Nephron progenitor cell (in vitro differentiated cells): ENCODE results near the gene ESCO1.
"Not testable (repeated sequence)": the region's sequence is repeated elsewhere in the genome, so short reads cannot be mapped to it uniquely, and the experiment has no call there.

Experiments used
- DNase-seq: peaks from one replicate; pipeline ENCODE4 v3.0.0; 2021
- H3K27ac Mint-ChIP-seq: 2 replicates; pipeline ENCODE4 v1.8.0; 2021; ENCODE audit warnings: mild to moderate bottlenecking, moderate library complexity, mixed read lengths
- H3K27me3 Mint-ChIP-seq: 2 replicates; pipeline ENCODE4 v1.8.0; 2021; ENCODE audit warnings: mild to moderate bottlenecking, low read depth, mixed read lengths; ENCODE audit not compliant: poor library complexity
- H3K36me3 Mint-ChIP-seq: 2 replicates; pipeline ENCODE4 v1.8.0; 2021; ENCODE audit warnings: low read depth, mixed read lengths
- H3K4me1 Mint-ChIP-seq: 2 replicates; pipeline ENCODE4 v1.8.0; 2021; ENCODE audit warnings: mixed read lengths
- H3K4me3 Mint-ChIP-seq: 2 replicates; pipeline ENCODE4 v1.8.0; 2021; ENCODE audit warnings: mild to moderate bottlenecking, moderate library complexity, mixed read lengths
- H3K9me3 Mint-ChIP-seq: 2 replicates; pipeline ENCODE4 v1.8.0; 2021; ENCODE audit warnings: mild to moderate bottlenecking, moderate library complexity, mixed read lengths
- TF ChIP-seq, protein P1 (sequence below): fragments of 200-600 bp; sonication (generic); IDR thresholded peaks from 2 replicates; pipeline ENCODE4 v1.5.0; 2021; ENCODE audit warnings: antibody characterized with exemption

Gene ESCO1

GRCh38 chr18:21632393-21632792 lies 31.9 kb upstream of the ESCO1 start:
- Mint-ChIP-seq H3K27me3 (no peaks in the 10 kb centered on the region), H3K36me3 (peaks cover 86% of the 10 kb centered on the region), H3K4me3 (no peak overlapping the region), H3K9me3 (no peaks in the 10 kb centered on the region), H3K27ac (no peak overlapping the region), H3K4me1 (no peaks in the 10 kb centered on the region)
- TF ChIP-seq, protein P1, sequence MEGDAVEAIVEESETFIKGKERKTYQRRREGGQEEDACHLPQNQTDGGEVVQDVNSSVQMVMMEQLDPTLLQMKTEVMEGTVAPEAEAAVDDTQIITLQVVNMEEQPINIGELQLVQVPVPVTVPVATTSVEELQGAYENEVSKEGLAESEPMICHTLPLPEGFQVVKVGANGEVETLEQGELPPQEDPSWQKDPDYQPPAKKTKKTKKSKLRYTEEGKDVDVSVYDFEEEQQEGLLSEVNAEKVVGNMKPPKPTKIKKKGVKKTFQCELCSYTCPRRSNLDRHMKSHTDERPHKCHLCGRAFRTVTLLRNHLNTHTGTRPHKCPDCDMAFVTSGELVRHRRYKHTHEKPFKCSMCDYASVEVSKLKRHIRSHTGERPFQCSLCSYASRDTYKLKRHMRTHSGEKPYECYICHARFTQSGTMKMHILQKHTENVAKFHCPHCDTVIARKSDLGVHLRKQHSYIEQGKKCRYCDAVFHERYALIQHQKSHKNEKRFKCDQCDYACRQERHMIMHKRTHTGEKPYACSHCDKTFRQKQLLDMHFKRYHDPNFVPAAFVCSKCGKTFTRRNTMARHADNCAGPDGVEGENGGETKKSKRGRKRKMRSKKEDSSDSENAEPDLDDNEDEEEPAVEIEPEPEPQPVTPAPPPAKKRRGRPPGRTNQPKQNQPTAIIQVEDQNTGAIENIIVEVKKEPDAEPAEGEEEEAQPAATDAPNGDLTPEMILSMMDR, result no peak
- no peak for DNase-seq

DNA sequence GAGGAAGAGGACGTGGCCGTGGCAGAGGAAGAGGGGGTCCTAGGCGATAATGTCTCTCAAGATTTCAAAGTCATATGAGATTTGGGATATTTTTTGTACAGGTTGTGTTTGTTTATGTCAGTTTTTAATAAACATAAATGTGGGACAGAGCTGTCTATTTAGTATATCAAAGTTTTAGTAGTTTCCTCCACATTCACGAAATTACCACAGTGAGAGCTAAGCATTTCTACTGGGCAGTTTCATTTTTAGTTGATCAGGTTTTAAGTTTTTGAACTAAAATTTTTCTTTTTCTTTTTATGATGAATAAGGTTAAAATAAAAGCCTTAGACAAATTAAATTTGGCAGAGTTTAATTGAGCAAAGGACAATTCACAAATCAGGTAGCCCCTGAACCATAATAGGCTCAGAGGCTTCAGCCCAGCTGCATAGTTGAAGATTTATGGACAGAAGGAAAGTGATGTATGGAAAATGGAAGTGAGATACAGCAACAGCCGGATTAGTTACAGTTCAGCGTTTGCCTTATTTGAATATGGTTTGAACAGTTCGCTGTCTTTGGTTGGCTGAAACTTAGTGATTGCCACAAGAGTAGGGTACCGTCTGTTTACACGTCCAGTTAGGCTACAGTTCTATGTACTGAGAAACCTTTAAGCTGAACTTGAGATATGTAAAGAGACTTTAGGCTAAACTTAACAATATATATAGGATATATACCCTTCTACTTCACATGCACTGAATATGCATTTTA lies 28.8 kb upstream of the ESCO1 start:
- peak overlapping the region; percentile 86 for H3K27ac Mint-ChIP-seq
- H3K27me3 Mint-ChIP-seq, result no peaks in the 10 kb centered on the region
- no peaks in the 10 kb centered on the region for H3K9me3 Mint-ChIP-seq
- TF ChIP-seq, protein P1, result no peak
- H3K4me3 Mint-ChIP-seq, result no peak overlapping the region
- H3K36me3 Mint-ChIP-seq, result peaks cover 87% of the 10 kb centered on the region
- no peak for DNase-seq
- H3K4me1 Mint-ChIP-seq, result no peaks in the 10 kb centered on the region

GRCh38 chr18:21621640-21622039 lies 21.1 kb upstream of the ESCO1 start:
- H3K4me3 Mint-ChIP-seq, H3K4me1 Mint-ChIP-seq, DNase-seq, H3K27ac Mint-ChIP-seq, H3K27me3 Mint-ChIP-seq: not testable (repeated sequence)
- Mint-ChIP-seq H3K36me3 (peaks cover 90% of the 10 kb centered on the region), H3K9me3 (peaks cover 29% of the 10 kb centered on the region)

- peaks cover 46% of the 10 kb centered on the region for H3K36me3 Mint-ChIP-seq
- TF ChIP-seq, protein P1, result peak; percentile 91
- H3K4me1 Mint-ChIP-seq, result peaks cover 22% of the 10 kb centered on the region
- no peaks in the 10 kb centered on the region for H3K27me3 Mint-ChIP-seq
- peak within 1 kb of the TSS; percentile 99 for H3K27ac Mint-ChIP-seq
- H3K9me3 Mint-ChIP-seq, result peaks cover 38% of the 10 kb centered on the region
- H3K4me3 Mint-ChIP-seq, result peak within 1 kb of the TSS; percentile 99
- DNase-seq, result peak; percentile 89
Observed at GRCh38 chr18:21612125-21613039, 11.9 kb upstream of the ESCO1 start, which contains the start of gene SNRPD1. TSS of gene SNRPD1 (plus strand) at chr18:21612314. CDS start at chr18:21612430, 116 bp downstream.

DNA sequence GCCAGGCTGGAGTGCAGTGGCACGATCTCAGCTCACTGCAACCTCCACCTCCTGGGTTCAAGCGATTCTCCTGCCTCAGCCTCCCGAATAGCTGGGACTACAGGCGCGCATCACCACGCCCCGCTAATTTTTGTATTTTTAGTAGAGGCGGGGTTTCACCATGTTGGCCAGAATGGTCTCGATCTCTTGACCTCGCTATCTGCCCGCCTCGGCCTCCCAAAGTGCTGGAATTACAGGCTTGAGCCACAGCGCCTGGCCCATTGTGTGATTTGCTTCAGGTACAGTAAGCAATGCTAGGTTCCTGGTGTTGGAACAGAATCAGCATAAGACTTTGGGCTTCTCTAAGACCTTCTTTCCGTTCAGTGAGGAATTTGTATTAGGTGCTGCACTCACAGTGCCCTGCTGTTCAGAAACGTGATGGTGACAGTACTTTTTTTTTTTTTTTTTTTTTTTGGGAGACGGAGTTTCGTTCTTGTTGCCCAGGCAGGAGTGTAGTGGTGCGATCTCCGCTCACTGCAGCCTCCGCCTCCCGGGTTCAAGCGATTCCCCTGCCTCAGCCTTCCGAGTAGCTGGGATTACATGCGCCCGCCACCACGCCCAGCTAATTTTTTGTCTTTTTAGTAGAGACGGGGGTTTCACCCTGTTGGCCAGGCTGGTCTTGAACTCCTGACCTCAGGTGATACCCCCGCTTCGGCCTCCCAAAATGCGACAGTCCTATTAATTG lies 11.1 kb upstream of the ESCO1 start:
- not testable (repeated sequence) for H3K27me3 Mint-ChIP-seq
- H3K27ac Mint-ChIP-seq, result peak overlapping the region; percentile 99

GRCh38 chr18:21605213-21605612 lies 4.7 kb upstream of the ESCO1 start:
- no peak for DNase-seq
- Mint-ChIP-seq H3K4me1 (no peaks in the 10 kb centered on the region), H3K4me3 (no peak overlapping the region), H3K27ac (no peak overlapping the region), H3K36me3 (no peaks in the 10 kb centered on the region), H3K9me3 (no peaks in the 10 kb centered on the region), H3K27me3 (peaks cover 12% of the 10 kb centered on the region)
- TF ChIP-seq, protein P1, result no peak

More for the DNA sequence above, 11.1 kb upstream of the ESCO1 start:
- DNase-seq, result not testable (repeated sequence)
- Mint-ChIP-seq H3K4me3 (peak overlapping the region; percentile 99), H3K4me1 (peaks cover 22% of the 10 kb centered on the region), H3K9me3 (peaks cover 31% of the 10 kb centered on the region), H3K36me3 (peaks cover 38% of the 10 kb centered on the region)
